HepG2 (cell line): ENCODE results near the gene BPIFB4. TPM values are rescaled to one million over a fixed set of nuclear protein-coding genes. Genes with fewer than 3 reads are reported as not detected.

Experiments used
- ATAC-seq: fragments of 200-7000 bp; cut with Tn5 transposase; 3 replicates; pipeline ENCODE4 v1.9.1; 2020; ENCODE audit warnings: mild to moderate bottlenecking, moderate library complexity
- BruUV-seq: library from RNA; stranded (reverse); fragments of 400-500 nt; replicated peaks from 2 replicates; lab custom pipeline; 2021; lab: Mats Ljungman, UMichigan
- CTCF ChIA-PET: fragments of 300-600 bp; formaldehyde crosslinking; extraction: SDS; loops from one replicate; lab custom pipeline; 2021; ENCODE audit warnings: low total read pairs, inconsistent platforms, low intra/inter-chr PET ratio; lab: Yijun Ruan, JAX
- POLR2A ChIA-PET: fragments of 350-600 bp; sonication (Branson Sonifier 250); formaldehyde crosslinking; loops from one replicate; lab custom pipeline; 2020; ENCODE audit warnings: antibody characterized with exemption, inconsistent platforms; lab: Yijun Ruan, JAX
- DNase-seq: peaks from one replicate; pipeline ENCODE4 v3.0.0-alpha.2; 2015; ENCODE audit warnings: low spot score
- FAIRE-seq: peaks from 3 replicates; lab custom pipeline; 2011; peaks lifted over from hg19 to GRCh38; lab: Jason Lieb, UNC
- H2AFZ ChIP-seq: one replicate; pipeline ENCODE4 v1.6.1; 2011; ENCODE audit warnings: low read length, inconsistent platforms
- H3K27ac ChIP-seq: fragments of 300-600 bp; 3 replicates; pipeline ENCODE4 v1.8.0; 2011; ENCODE audit warnings: mixed run types, mild to moderate bottlenecking, mixed read lengths, low read length, inconsistent platforms; ENCODE audit not compliant: insufficient read depth; ENCODE audit errors: extremely low read length
- H3K27me3 ChIP-seq, 2 experiments: fragments of 200-600 bp in 1 of 2; 2 replicates in 1 of 2; 3 replicates in 1 of 2; pipeline versions ENCODE4 v1.6.0 to v1.8.0; 2011; ENCODE audit warnings: low read length in 2 of 2, mild to moderate bottlenecking in 2 of 2, moderate library complexity in 2 of 2, inconsistent platforms in 1 of 2; ENCODE audit not compliant: insufficient read depth in 2 of 2, control insufficient read depth in 1 of 2
- H3K36me3 ChIP-seq, 2 experiments: fragments of 200-600 bp in 1 of 2; replicated peaks in 1 of 2; 2 replicates in 1 of 2; 3 replicates in 1 of 2; pipeline versions ENCODE4 v1.5.1 to v1.8.0; 2011; ENCODE audit warnings: low read length in 2 of 2, inconsistent platforms in 1 of 2; ENCODE audit not compliant: insufficient read depth in 2 of 2, control insufficient read depth in 1 of 2
- H3K4me1 ChIP-seq: 2 replicates; pipeline ENCODE4 v1.5.1; 2012; ENCODE audit warnings: low read length, inconsistent platforms; ENCODE audit not compliant: insufficient read depth
- H3K4me2 ChIP-seq: 2 replicates; pipeline ENCODE4 v1.6.0; 2011; ENCODE audit warnings: low read depth, low read length, inconsistent platforms
- H3K4me3 ChIP-seq, 3 experiments: fragments of 200-600 bp in 1 of 3; sonication (generic), shearing (Covaris generic) in 1 of 3; replicated peaks in 1 of 3; 2 replicates each; pipeline ENCODE4 v1.5.1; 2011 to 2016; ENCODE audit warnings: low read length in 3 of 3, inconsistent platforms in 2 of 3, low read depth in 2 of 3, mild to moderate bottlenecking in 2 of 3, control low read depth in 1 of 3, mixed read lengths in 1 of 3; ENCODE audit not compliant: insufficient read depth in 1 of 3
- H3K79me2 ChIP-seq: one replicate; pipeline ENCODE4 v1.6.1; 2011; ENCODE audit warnings: low read length, inconsistent platforms; ENCODE audit not compliant: insufficient read depth
- H3K9ac ChIP-seq: 2 replicates; pipeline ENCODE4 v1.6.0; 2011; ENCODE audit warnings: mild to moderate bottlenecking, low read depth, low read length, inconsistent platforms; ENCODE audit not compliant: insufficient read depth
- H3K9me3 ChIP-seq: 2 replicates; pipeline ENCODE4 v1.5.1; 2012; ENCODE audit warnings: mild to moderate bottlenecking, low read length
- H4K20me1 ChIP-seq: 2 replicates; pipeline ENCODE4 v1.6.0; 2011; ENCODE audit warnings: inconsistent platforms, mild to moderate bottlenecking, low read length, moderate library complexity; ENCODE audit not compliant: insufficient read depth
- KDM1A ChIP-seq: IDR thresholded peaks from 2 replicates; pipeline ENCODE4 v1.6.1; 2016; ENCODE audit warnings: missing compliant biosample characterization
- KLF6 ChIP-seq: IDR thresholded peaks from 2 replicates; pipeline ENCODE4 v1.8.0; 2016; ENCODE audit warnings: missing biosample characterization, missing genetic modification reagents
- MTA3 ChIP-seq: sonication (generic); formaldehyde crosslinking; IDR thresholded peaks from 2 replicates; pipeline ENCODE4 v1.4.0; 2020; ENCODE audit warnings: missing genetic modification reagents
- NFE2L2 ChIP-seq: fragments of 150-350 bp; IDR thresholded peaks from 2 replicates; pipeline ENCODE4 v1.6.1; 2014; ENCODE audit warnings: low read length
- ZBTB10 ChIP-seq: sonication (generic); formaldehyde crosslinking; IDR thresholded peaks from 2 replicates; pipeline ENCODE4 v1.4.0; 2020; ENCODE audit warnings: missing genetic modification reagents, borderline replicate concordance
- ZKSCAN8 ChIP-seq: IDR thresholded peaks from 2 replicates; pipeline ENCODE4 v1.6.1; 2016; ENCODE audit warnings: borderline replicate concordance, missing genetic modification reagents, missing compliant biosample characterization
- ZNF512 ChIP-seq: sonication (generic); formaldehyde crosslinking; IDR thresholded peaks from 2 replicates; pipeline ENCODE4 v1.4.0; 2020; ENCODE audit warnings: mild to moderate bottlenecking, missing genetic modification reagents
- ZNF513 ChIP-seq: sonication (generic); formaldehyde crosslinking; conservative IDR thresholded peaks from 2 replicates; pipeline ENCODE4 v1.5.0; 2020; ENCODE audit warnings: missing genetic modification reagents
- ZNF609 ChIP-seq: sonication (generic); formaldehyde crosslinking; IDR thresholded peaks from 2 replicates; pipeline ENCODE4 v1.4.0; 2020; ENCODE audit warnings: mild to moderate bottlenecking, missing genetic modification reagents, borderline replicate concordance
- ZNF7 ChIP-seq: IDR thresholded peaks from 2 replicates; pipeline ENCODE4 v1.6.1; 2016; ENCODE audit warnings: missing biosample characterization, missing genetic modification reagents
- ZNF83 ChIP-seq: sonication (generic); formaldehyde crosslinking; IDR thresholded peaks from 2 replicates; pipeline ENCODE4 v1.4.0; 2020; ENCODE audit warnings: missing genetic modification reagents, mild to moderate bottlenecking, borderline replicate concordance
- WGBS: methylation state at CpG from one replicate; pipeline ENCODE4 v1.1.6; 2017; ENCODE audit warnings: low lambda C conversion rate; 5-methylcytosine and 5-hydroxymethylcytosine counted together
- in situ Hi-C: cut with HindIII; loops from 2 replicates; pipeline ENCODE4 v1.10.0; 2017; ENCODE audit warnings: low pct_unique_long_range_greater_than_20kb; ENCODE audit not compliant: extremely low pct_ligation_motif_present
- intact Hi-C: fragments of 100-400 bp; cut with micrococcal nuclease; formaldehyde crosslinking; loops from one replicate; pipeline ENCODE4 v1.10.0; 2022; ENCODE audit not compliant: unreplicated experiment
- polyA plus RNA-seq, 8 experiments: library from polyadenylated mRNA; depleted of rRNA in 3 of 8; stranded (reverse) in 7 of 8; unstranded in 1 of 8; fragments of >200 nt; fragmentation: Illumina TruSeq in 4 of 8; extraction: Trizol in 4 of 8; gene quantifications; 2 replicates each; pipeline versions ENCODE4 v1.2.1 to v1.2.3, GENCODE V29; 2011 to 2016; ENCODE audit warnings: low read depth in 4 of 8, missing spikeins in 1 of 8, mixed read lengths in 1 of 8; ENCODE audit not compliant: insufficient read depth in 1 of 8
- total RNA-seq, 5 experiments: library from RNA; depleted of rRNA; stranded (reverse); fragments of >200 nt; fragmentation: Illumina TruSeq; extraction: Trizol; gene quantifications; 2 replicates each; pipeline ENCODE4 v1.2.3, GENCODE V29; 2016; ENCODE audit warnings: low read depth in 1 of 5

The BPIFB4 gene
- total and polyA plus RNA-seq, 2 of the 13 experiments (the other 11 are each of a cell fraction or from before 2014, with no cell fraction given), result 0.09 TPM; not detected in 1

GRCh38 chr20:33069673-33070072 lies 9.8 kb upstream of the BPIFB4 start:
- POLR2A ChIA-PET, result no interaction called here
- Histone ChIP-seq H3K4me3 (no peak overlapping the region), H3K27ac (no peak overlapping the region), H3K36me3 (no peaks in the 10 kb centered on the region), H3K9me3 (no peaks in the 10 kb centered on the region), H3K4me1 (no peaks in the 10 kb centered on the region), H3K27me3 (peaks cover 10 to 53% of the 10 kb centered on the region in 2 experiments), H3K79me2 (no peaks in the 10 kb centered on the region), H3K4me2 (no peak overlapping the region), H4K20me1 (no peaks in the 10 kb centered on the region)
- DNase-seq, result no peak
- TF ChIP-seq ZNF512 (CRISPR knock-in tag), result no peak
- no peak for TF ChIP-seq ZNF7 (CRISPR knock-in tag)
- TF ChIP-seq NFE2L2, result no peak
- no peak for TF ChIP-seq ZKSCAN8 (CRISPR knock-in tag)
- no peak for TF ChIP-seq ZBTB10 (CRISPR knock-in tag)
- no peak for TF ChIP-seq KLF6
- TF ChIP-seq MTA3 (CRISPR knock-in tag), result no peak
- no peak for TF ChIP-seq KDM1A (CRISPR knock-in tag)
- no peak for TF ChIP-seq ZNF83 (CRISPR knock-in tag)
- TF ChIP-seq ZNF609 (CRISPR knock-in tag), result no peak
- no peak for TF ChIP-seq ZNF513 (CRISPR knock-in tag)
- TF ChIP-seq, all 625 proteins: peak for 0
- ATAC-seq, result no peak
- CTCF ChIA-PET, result no interaction called here
- Histone ChIP-seq H3K9ac (no peak overlapping the region), H2AFZ (no peak overlapping the region)
- in situ Hi-C loops, result no loop called here
- 18% methylated on average over 9 of the region's 9 CpGs for WGBS
- intact Hi-C loops, result no loop called here
- no peak for FAIRE-seq
- no TSS peak for BruUV-seq
